Activated CD4-positive, alpha-beta T cell treated with anti-CD3 and anti-CD28 coated beads for 36 hours (primary cell): ENCODE data around the gene TMEM134. TPM values are rescaled to one million over a fixed set of nuclear protein-coding genes. Genes with fewer than 3 reads are reported as not detected.
A peak's percentile ranks its signal among the peaks of the same experiment; 100 is the strongest.

Experiments used
- ATAC-seq: fragments of 200-7000 bp; cut with Tn5 transposase; one replicate; pipeline ENCODE4 v1.10.0; 2021; ENCODE audit warnings: mild to moderate bottlenecking, moderate library complexity
- CTCF ChIA-PET: fragments of 350-600 bp; sonication (Branson Sonifier 250); formaldehyde crosslinking; loops from one replicate; lab custom pipeline; 2021; ENCODE audit warnings: antibody characterized with exemption; lab: Charles Lee
- POLR2A ChIA-PET: fragments of 350-600 bp; sonication (Branson Sonifier 250); formaldehyde crosslinking; loops from one replicate; lab custom pipeline; 2021; ENCODE audit warnings: antibody characterized with exemption, inconsistent platforms; lab: Charles Lee
- DNase-seq: peaks from one replicate; pipeline ENCODE4 v3.0.0-alpha.2; 2020
- H3K27ac Mint-ChIP-seq: one replicate; pipeline ENCODE4 v1.8.0; 2021; ENCODE audit warnings: mixed read lengths
- H3K27me3 Mint-ChIP-seq: one replicate; pipeline ENCODE4 v1.8.0; 2021; ENCODE audit warnings: mixed read lengths
- H3K36me3 Mint-ChIP-seq: one replicate; pipeline ENCODE4 v1.8.0; 2021; ENCODE audit warnings: low read depth, mixed read lengths
- H3K4me1 Mint-ChIP-seq: one replicate; pipeline ENCODE4 v1.8.0; 2021; ENCODE audit warnings: mixed read lengths
- H3K4me3 Mint-ChIP-seq: one replicate; pipeline ENCODE4 v1.8.0; 2021; ENCODE audit warnings: mild to moderate bottlenecking, moderate library complexity, mixed read lengths
- H3K9me3 Mint-ChIP-seq: one replicate; pipeline ENCODE4 v1.8.0; 2021; ENCODE audit warnings: low read depth, mixed read lengths
- intact Hi-C, 2 experiments: fragments of 100-400 bp; cut with DNase I in 1 of 2; cut with micrococcal nuclease in 1 of 2; formaldehyde crosslinking; loops; one replicate each; pipeline versions ENCODE4 v1.14.2 to v1.15.1; 2022 to 2024; cut with DNase I, micrococcal nuclease
- total RNA-seq, 2 experiments: library from RNA; stranded (reverse); gene quantifications; one replicate each; pipeline ENCODE4 v1.2.3, GENCODE V29; 2021

Gene TMEM134
- total RNA-seq, 2 experiments from 2014 or later, result 69.9 to 74.7 TPM

- ChIA-PET CTCF (interaction anchor here (0.7 to 1.1 kb wide), 3 partner anchors 8 to 148 kb away, joined by 3 read pairs; partner anchors contain the start of genes PPP1CA and RPS6KB2), POLR2A (interaction anchor here (0.8 to 2.5 kb wide), 6 partner anchors 8 to 50 kb away, joined by 3 to 9 read pairs (median 4); partner anchors contain the start of genes PPP1CA and RPS6KB2)
- no peaks in the 10 kb centered on the region for H3K27me3 Mint-ChIP-seq
- H3K36me3 Mint-ChIP-seq, result peaks cover 64% of the 10 kb centered on the region
- DNase-seq (peak; percentile 91), ATAC-seq (peak; percentile 51)
- H3K27ac Mint-ChIP-seq, result peak overlapping the region; percentile 93
- no peaks in the 10 kb centered on the region for H3K9me3 Mint-ChIP-seq
- peak overlapping the region; percentile 84 for H3K4me3 Mint-ChIP-seq
- peaks cover 60% of the 10 kb centered on the region for H3K4me1 Mint-ChIP-seq
- intact Hi-C loops, result loop anchor here (1.0 to 2.0 kb wide), 5 partner anchors 8 to 70 kb away; partner anchors contain the start of genes RPS6KB2 (in 1 of the 2) and TMEM134 (in 1 of the 2)
These were observed 32.5 kb downstream of the TMEM134 start for GRCh38 chr11:67436459-67437081.

DNA sequence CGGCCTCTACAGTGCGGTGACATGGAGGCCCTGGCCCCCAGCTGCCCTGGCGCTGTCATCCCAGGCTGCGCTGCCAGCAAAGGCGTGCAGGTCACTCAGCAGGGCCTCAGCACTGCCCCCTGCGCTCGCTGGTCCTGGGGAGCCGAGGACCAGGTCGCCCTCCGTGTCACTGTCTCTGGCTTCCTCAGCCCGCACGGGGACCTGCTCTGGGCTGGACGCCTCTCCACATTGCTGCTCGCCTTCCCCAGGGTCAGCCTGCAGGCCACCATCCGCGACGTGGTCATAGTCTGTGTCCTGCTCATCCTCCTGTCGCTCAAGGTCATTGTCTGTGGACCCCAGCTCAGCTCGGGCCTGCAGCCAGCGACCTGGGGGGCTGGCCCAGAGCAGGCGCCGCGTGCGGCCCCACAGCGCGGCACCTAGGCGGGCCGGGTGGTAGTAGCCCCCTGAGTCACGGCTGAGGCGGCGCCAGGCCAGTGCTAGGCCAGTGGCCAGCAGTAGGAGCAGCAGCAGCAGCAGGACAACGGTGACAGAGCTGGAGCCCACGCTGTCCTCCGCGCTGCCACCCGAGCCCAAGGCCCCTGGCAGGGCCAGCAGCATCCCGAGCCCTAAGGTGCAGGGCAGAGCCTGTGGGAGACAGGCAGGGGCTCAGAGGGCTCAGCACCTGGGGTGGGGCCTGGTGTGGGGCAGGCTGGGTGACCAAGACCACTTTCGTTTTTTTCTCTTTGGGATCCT, 33.2 kb downstream of the TMEM134 start:
- POLR2A ChIA-PET, result interaction anchor here (0.8 to 2.5 kb wide), 4 partner anchors 11 to 35 kb away, joined by 3 to 9 read pairs (median 4); partner anchors contain the start of gene PPP1CA
- H3K36me3 Mint-ChIP-seq, result peaks cover 69% of the 10 kb centered on the region

GRCh38 chr11:67435031-67435726, 33.9 kb downstream of the TMEM134 start:
- DNase-seq (peak; percentile 56), ATAC-seq (no peak)
- ChIA-PET CTCF (no interaction called here), POLR2A (interaction anchor here (0.7 kb wide), 1 partner anchor 20 kb away, joined by 3 read pairs; no protein-coding TSS in a partner anchor)
- Mint-ChIP-seq H3K36me3 (peaks cover 73% of the 10 kb centered on the region), H3K4me3 (peak overlapping the region; percentile 84), H3K4me1 (peaks cover 55% of the 10 kb centered on the region), H3K9me3 (no peaks in the 10 kb centered on the region), H3K27me3 (no peaks in the 10 kb centered on the region), H3K27ac (peak overlapping the region; percentile 93)
- intact Hi-C loops, result no loop called here

More for the DNA sequence above, 33.2 kb downstream of the TMEM134 start:
- intact Hi-C loops, result loop anchor here in 1 of 2 experiments (1.0 to 2.0 kb wide), 4 partner anchors 8 to 71 kb away; partner anchors contain the start of gene RPS6KB2
- no peaks in the 10 kb centered on the region for H3K9me3 Mint-ChIP-seq
- no peaks in the 10 kb centered on the region for H3K27me3 Mint-ChIP-seq
- peak; percentile 1 for ATAC-seq
- CTCF ChIA-PET, result interaction anchor here (0.7 to 1.1 kb wide), 2 partner anchors 34 to 148 kb away, joined by 3 read pairs; partner anchors contain the start of gene PPP1CA
- peak overlapping the region; percentile 84 for H3K4me3 Mint-ChIP-seq
- H3K27ac Mint-ChIP-seq, result peak overlapping the region; percentile 93
- DNase-seq, result peak; percentile 21
- H3K4me1 Mint-ChIP-seq, result peaks cover 57% of the 10 kb centered on the region

- peaks cover 68% of the 10 kb centered on the region for H3K36me3 Mint-ChIP-seq
- peak; percentile 55 for DNase-seq
- no peak overlapping the region for H3K4me3 Mint-ChIP-seq
- intact Hi-C loops, result no loop called here
- POLR2A ChIA-PET, result interaction anchor here (0.7 kb wide), 1 partner anchor 19 kb away, joined by 3 read pairs; no protein-coding TSS in a partner anchor
- no peak for ATAC-seq
- H3K27me3 Mint-ChIP-seq, result no peaks in the 10 kb centered on the region
- H3K9me3 Mint-ChIP-seq, result no peaks in the 10 kb centered on the region
- H3K4me1 Mint-ChIP-seq, result peaks cover 55% of the 10 kb centered on the region
- peak overlapping the region; percentile 80 for H3K27ac Mint-ChIP-seq
- CTCF ChIA-PET, result no interaction called here
These were observed 34.6 kb downstream of the TMEM134 start for GRCh38 chr11:67434395-67434881.

GRCh38 chr11:67433536-67434394, 35.3 kb downstream of the TMEM134 start:
- H3K4me1 Mint-ChIP-seq, result peaks cover 50% of the 10 kb centered on the region
- H3K9me3 Mint-ChIP-seq, result no peaks in the 10 kb centered on the region
- POLR2A ChIA-PET, result no interaction called here
- peaks cover 63% of the 10 kb centered on the region for H3K36me3 Mint-ChIP-seq
- H3K27me3 Mint-ChIP-seq, result no peaks in the 10 kb centered on the region
- H3K27ac Mint-ChIP-seq, result peak overlapping the region; percentile 80
- CTCF ChIA-PET, result no interaction called here
- intact Hi-C loops, result no loop called here
- DNase-seq (peak; percentile 46), ATAC-seq (no peak)
- H3K4me3 Mint-ChIP-seq, result no peak overlapping the region

- intact Hi-C loops, result no loop called here
- H3K27ac Mint-ChIP-seq, result peak overlapping the region; percentile 55
- no peak overlapping the region for H3K4me3 Mint-ChIP-seq
- H3K27me3 Mint-ChIP-seq, result no peaks in the 10 kb centered on the region
- ChIA-PET POLR2A (no interaction called here), CTCF (interaction anchor here (0.5 to 1.4 kb wide), 2 partner anchors 9 to 25 kb away, joined by 3 to 4 read pairs; no protein-coding TSS in a partner anchor)
- DNase-seq (peak; percentile 17), ATAC-seq (no peak)
- H3K9me3 Mint-ChIP-seq, result no peaks in the 10 kb centered on the region
- peaks cover 55% of the 10 kb centered on the region for H3K36me3 Mint-ChIP-seq
- H3K4me1 Mint-ChIP-seq, result peaks cover 49% of the 10 kb centered on the region
These were observed 36.2 kb downstream of the TMEM134 start for GRCh38 chr11:67432655-67433349.

DNA sequence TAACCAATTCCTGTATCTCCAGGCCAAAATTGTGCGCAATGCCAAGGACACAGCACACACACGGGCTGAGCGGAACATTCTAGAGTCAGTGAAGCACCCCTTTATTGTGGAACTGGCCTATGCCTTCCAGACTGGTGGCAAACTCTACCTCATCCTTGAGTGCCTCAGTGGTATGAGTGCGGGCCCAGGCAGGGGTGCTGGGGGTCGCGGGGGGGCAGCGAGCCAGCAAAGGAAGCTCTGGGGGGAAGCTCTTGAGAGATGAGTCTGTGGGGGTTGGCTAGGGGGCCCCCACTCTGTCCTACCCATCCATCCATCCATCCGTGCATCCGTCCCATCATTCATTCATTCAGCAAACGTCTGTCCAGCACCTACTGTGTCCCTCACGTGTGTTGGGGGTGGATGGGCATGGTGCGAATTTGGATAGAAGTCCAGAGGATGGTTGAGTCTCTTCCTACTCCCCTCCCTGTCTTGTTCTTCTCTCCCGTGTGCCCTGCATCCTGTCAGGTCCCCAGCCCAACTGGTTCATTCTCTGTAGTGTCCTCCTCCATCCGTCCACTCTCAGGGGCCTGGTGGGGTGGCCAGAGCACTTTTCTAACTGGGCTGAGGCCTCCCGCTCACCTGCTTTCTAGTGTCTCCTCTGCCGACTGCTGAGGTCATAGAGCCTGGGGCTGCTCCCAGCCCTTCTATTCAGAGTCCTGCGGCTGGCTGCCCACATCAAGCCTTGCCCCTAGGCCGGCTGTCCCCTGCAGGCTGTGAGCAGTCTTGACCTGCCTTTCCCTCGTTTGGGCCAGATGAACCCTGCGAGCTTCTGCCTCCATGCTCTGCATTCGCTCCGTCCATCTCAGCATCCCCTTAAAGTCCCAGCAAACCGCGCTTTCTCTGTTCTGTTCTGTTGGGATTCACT, 37.5 kb downstream of the TMEM134 start:
- no peaks in the 10 kb centered on the region for H3K9me3 Mint-ChIP-seq
- no peak overlapping the region for H3K4me3 Mint-ChIP-seq
- peaks cover 45% of the 10 kb centered on the region for H3K36me3 Mint-ChIP-seq
- no peaks in the 10 kb centered on the region for H3K27me3 Mint-ChIP-seq
- ChIA-PET POLR2A (no interaction called here), CTCF (interaction anchor here (1.4 kb wide), 1 partner anchor 24 kb away, joined by 4 read pairs; no protein-coding TSS in a partner anchor)
- ATAC-seq, result no peak
- no peak for DNase-seq
- intact Hi-C loops, result no loop called here
- H3K4me1 Mint-ChIP-seq, result peaks cover 57% of the 10 kb centered on the region
- H3K27ac Mint-ChIP-seq, result peak overlapping the region; percentile 53

DNA sequence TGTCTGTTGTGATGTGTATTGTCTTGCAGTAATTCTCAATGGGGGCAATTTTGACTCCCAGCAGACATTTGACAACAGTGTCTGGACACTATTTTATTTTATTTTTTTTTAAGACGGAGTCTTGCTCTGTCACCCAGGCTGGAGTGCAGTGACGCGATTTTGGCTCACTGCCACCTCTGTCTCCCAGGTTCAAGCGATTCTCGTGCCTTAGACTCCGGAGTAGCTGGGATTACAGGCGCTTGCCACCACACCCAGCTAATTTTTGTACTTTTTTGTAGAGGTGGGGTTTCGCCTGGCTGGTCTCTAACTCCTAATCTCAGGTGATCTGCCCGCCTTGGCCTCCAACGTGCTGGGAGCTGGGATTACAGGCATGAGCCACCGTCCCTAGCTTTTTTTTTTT, 39.3 kb downstream of the TMEM134 start:
- ChIA-PET POLR2A (no interaction called here), CTCF (interaction anchor here (0.8 kb wide), 1 partner anchor 9 kb away, joined by 5 read pairs; no protein-coding TSS in a partner anchor)
- DNase-seq, result no peak
- Mint-ChIP-seq H3K27me3 (no peaks in the 10 kb centered on the region), H3K36me3 (peaks cover 34% of the 10 kb centered on the region), H3K4me1 (peaks cover 48% of the 10 kb centered on the region), H3K4me3 (peak overlapping the region; percentile 90), H3K27ac (no peak overlapping the region), H3K9me3 (no peaks in the 10 kb centered on the region)
- ATAC-seq, result no peak
- intact Hi-C loops, result loop anchor here (2.0 to 5.0 kb wide), 4 partner anchors 38 to 601 kb away; partner anchors contain the start of genes ANKRD13D (in 1 of the 2), KDM2A (in 1 of the 2), NDUFS8 (in 1 of the 2) and TMEM134 (in 1 of the 2)
